HG03139 (cell line): ENCODE data around the gene SHC3.

Experiments used
- ATAC-seq: cut with Tn5 transposase; IDR thresholded peaks from one replicate; pipeline ENCODE4 v1.9.1; 2021; ENCODE audit not compliant: unreplicated experiment

Gene SHC3

GRCh38 chr9:88988796-88989641 is 189.6 kb downstream of the SHC3 start:
- no peak for ATAC-seq

GRCh38 chr9:88987661-88988060 is 191.0 kb downstream of the SHC3 start:
- no peak for ATAC-seq

GRCh38 chr9:88986776-88987175 is 191.8 kb downstream of the SHC3 start:
- ATAC-seq: no peak

- no peak for ATAC-seq
Observed at GRCh38 chr9:88985616-88986015, 193.0 kb downstream of the SHC3 start.

GRCh38 chr9:88984543-88984883 is 194.1 kb downstream of the SHC3 start:
- ATAC-seq: no peak

- ATAC-seq: no peak
Observed at GRCh38 chr9:88983865-88984542, 194.6 kb downstream of the SHC3 start.

- no peak for ATAC-seq
Observed at GRCh38 chr9:88980740-88981203, 197.8 kb downstream of the SHC3 start.

- ATAC-seq: no peak
Observed at GRCh38 chr9:88979791-88980190, 198.8 kb downstream of the SHC3 start.

- ATAC-seq: no peak
Observed at GRCh38 chr9:88979021-88979420, 199.6 kb downstream of the SHC3 start.

GRCh38 chr9:88978034-88978433 is 200.6 kb downstream of the SHC3 start:
- ATAC-seq: no peak

- no peak for ATAC-seq
Observed at GRCh38 chr9:88976890-88977257, 201.7 kb downstream of the SHC3 start.

- no peak for ATAC-seq
Observed at GRCh38 chr9:88975966-88976889, 202.4 kb downstream of the SHC3 start.

GRCh38 chr9:88974641-88975040 is 204.0 kb downstream of the SHC3 start:
- ATAC-seq: no peak

- no peak for ATAC-seq
Observed at GRCh38 chr9:88973281-88974045, 205.2 kb downstream of the SHC3 start.

- ATAC-seq: no peak
Observed at GRCh38 chr9:88972401-88972800, 206.2 kb downstream of the SHC3 start.

- ATAC-seq: no peak
Observed at GRCh38 chr9:88971131-88971960, 207.3 kb downstream of the SHC3 start.

GRCh38 chr9:88969646-88970373 is 208.8 kb downstream of the SHC3 start:
- ATAC-seq: no peak

GRCh38 chr9:88968799-88969198 is 209.8 kb downstream of the SHC3 start:
- ATAC-seq: no peak
